Common myeloid progenitor, CD34-positive (primary cell): Measurements from ENCODE around the gene HIPK4.

Experiments
- CTCF ChIA-PET: fragments of 350-600 bp; sonication (Branson Sonifier 250); formaldehyde crosslinking; loops from one replicate; lab custom pipeline; 2021; ENCODE audit warnings: antibody characterized with exemption; lab: Charles Lee
- POLR2A ChIA-PET: fragments of 350-600 bp; sonication (Branson Sonifier 250); formaldehyde crosslinking; loops from one replicate; lab custom pipeline; 2021; ENCODE audit warnings: antibody characterized with exemption; lab: Charles Lee
- DNase-seq, 3 donors: peaks; one replicate each; pipeline versions ENCODE4 v3.0.0 to v3.0.0-alpha.2; 2013
- H3K27ac ChIP-seq, 2 experiments: 1 replicate in 1 of 2; 2 replicates in 1 of 2; pipeline ENCODE4 v1.7.0; 2013; ENCODE audit warnings: inconsistent platforms in 2 of 2, low read length in 2 of 2, mild to moderate bottlenecking in 2 of 2, low read depth in 1 of 2, moderate library complexity in 1 of 2; ENCODE audit not compliant: severe bottlenecking in 2 of 2, insufficient read depth in 1 of 2, poor library complexity in 1 of 2
- H3K27me3 ChIP-seq, 5 experiments: replicated peaks in 2 of 5; 1 replicate in 3 of 5; 2 replicates in 2 of 5; pipeline versions ENCODE4 v1.6.1 to v1.7.0; 2013; ENCODE audit warnings: low read length in 4 of 5, mild to moderate bottlenecking in 2 of 5, moderate library complexity in 2 of 5, inconsistent platforms in 1 of 5; ENCODE audit not compliant: insufficient read depth in 5 of 5, control insufficient read depth in 4 of 5
- H3K36me3 ChIP-seq, 4 experiments: 1 replicate in 2 of 4; 2 replicates in 2 of 4; pipeline versions ENCODE4 v1.6.1 to v1.7.0; 2013; ENCODE audit warnings: low read length in 3 of 4, control low read depth in 1 of 4, mild to moderate bottlenecking in 1 of 4; ENCODE audit not compliant: control insufficient read depth in 4 of 4, insufficient read depth in 4 of 4
- H3K4me1 ChIP-seq, 4 experiments: 1 replicate in 3 of 4; 2 replicates in 1 of 4; pipeline versions ENCODE4 v1.6.1 to v1.7.1; 2013; ENCODE audit warnings: low read length in 3 of 4, mild to moderate bottlenecking in 3 of 4, control low read depth in 1 of 4, inconsistent platforms in 1 of 4, moderate library complexity in 1 of 4; ENCODE audit not compliant: control insufficient read depth in 4 of 4, insufficient read depth in 4 of 4; ENCODE audit errors: control extremely low read depth in 1 of 4
- H3K4me3 ChIP-seq, 7 experiments: 1 replicate in 4 of 7; 2 replicates in 3 of 7; pipeline versions ENCODE4 v1.5.1 to v1.7.0; 2013; ENCODE audit warnings: mild to moderate bottlenecking in 7 of 7, low read length in 6 of 7, moderate library complexity in 6 of 7, inconsistent platforms in 2 of 7, low read depth in 2 of 7, control low read depth in 1 of 7; ENCODE audit not compliant: insufficient read depth in 4 of 7, control insufficient read depth in 1 of 7; ENCODE audit errors: extremely low read depth in 1 of 7
- H3K9me3 ChIP-seq, 5 experiments: 1 replicate in 4 of 5; 2 replicates in 1 of 5; pipeline versions ENCODE4 v1.6.1 to v1.7.1; 2013; ENCODE audit warnings: low read length in 4 of 5, mild to moderate bottlenecking in 2 of 5, inconsistent platforms in 1 of 5, low read depth in 1 of 5, moderate library complexity in 1 of 5; ENCODE audit not compliant: control insufficient read depth in 4 of 5, insufficient read depth in 2 of 5; ENCODE audit errors: control extremely low read depth in 1 of 5
- WGBS: methylation state at CpG from one replicate; pipeline ENCODE4 v1.1.5; 2013; ENCODE audit not compliant: insufficient coverage; 5-methylcytosine and 5-hydroxymethylcytosine counted together

Gene HIPK4

GRCh38 chr19:40421993-40422747 is 32.2 kb upstream of the HIPK4 start:
- H3K27ac ChIP-seq: peak overlapping the region in 1 of 2 experiments; percentile 87
- ChIA-PET POLR2A (interaction anchor here (1.1 kb wide), 1 partner anchor 328 kb away, joined by 4 read pairs; the partner anchor contains the start of gene ACTMAP), CTCF (interaction anchor here (1.0 to 2.1 kb wide), 3 partner anchors 17 to 22 kb away, joined by 4 to 14 read pairs (median 6); partner anchors contain the start of gene SERTAD3)
- no peaks in the 10 kb centered on the region for H3K27me3 ChIP-seq
- H3K36me3 ChIP-seq: peaks cover 0 to 11% (median 8%) of the 10 kb centered on the region in 4 experiments
- WGBS: 95% methylated on average over 13 of the region's 16 CpGs
- no peak overlapping the region for H3K4me3 ChIP-seq
- H3K9me3 ChIP-seq: no peaks in the 10 kb centered on the region
- DNase-seq: no peak
- peaks cover 4 to 58% (median 47%) of the 10 kb centered on the region in 4 experiments for H3K4me1 ChIP-seq

- CTCF ChIA-PET: interaction anchor here (0.9 to 2.1 kb wide), 11 partner anchors 9 to 182 kb away, joined by 3 to 14 read pairs (median 6); partner anchors contain the start of gene BLVRB
- Histone ChIP-seq H3K27ac (peak overlapping the region; percentile 66 to 87), H3K36me3 (peaks cover 0 to 11% (median 8%) of the 10 kb centered on the region in 4 experiments), H3K4me1 (peaks cover 10 to 65% (median 53%) of the 10 kb centered on the region in 4 experiments), H3K4me3 (peak overlapping the region; percentile 73 to 84 (median 78)), H3K27me3 (no peaks in the 10 kb centered on the region), H3K9me3 (no peaks in the 10 kb centered on the region)
- POLR2A ChIA-PET: interaction anchor here (0.6 to 1.5 kb wide), 7 partner anchors 11 to 329 kb away, joined by 3 to 6 read pairs (median 4); partner anchors contain the start of gene ACTMAP
- peak; percentile 73 to 80 (median 78) for DNase-seq
- WGBS: 2% methylated on average over 54 of the region's 56 CpGs
Measured at GRCh38 chr19:40420766-40421765, 31.1 kb upstream of the HIPK4 start.

- CTCF ChIA-PET: interaction anchor here (0.9 to 2.1 kb wide), 12 partner anchors 9 to 182 kb away, joined by 3 to 14 read pairs (median 6); partner anchors contain the start of gene BLVRB
- Histone ChIP-seq H3K36me3 (peaks cover 0 to 11% (median 8%) of the 10 kb centered on the region in 4 experiments), H3K27ac (peak overlapping the region in 1 of 2 experiments; percentile 87), H3K9me3 (no peaks in the 10 kb centered on the region), H3K4me3 (peak overlapping the region in 6 of 7 experiments; percentile 73 to 84 (median 80)), H3K4me1 (peaks cover 10 to 70% (median 58%) of the 10 kb centered on the region in 4 experiments), H3K27me3 (no peaks in the 10 kb centered on the region)
- 58% methylated on average over 11 of the region's 14 CpGs for WGBS
- POLR2A ChIA-PET: interaction anchor here (0.6 to 1.5 kb wide), 5 partner anchors 13 to 55 kb away, joined by 3 to 6 read pairs (median 5); no protein-coding TSS in a partner anchor
- DNase-seq: no peak
Measured at GRCh38 chr19:40420451-40420765, 30.4 kb upstream of the HIPK4 start.

GRCh38 chr19:40419780-40420179 is 29.8 kb upstream of the HIPK4 start:
- H3K27ac ChIP-seq: no peak overlapping the region
- CTCF ChIA-PET: interaction anchor here (1.0 to 2.1 kb wide), 8 partner anchors 9 to 183 kb away, joined by 3 to 14 read pairs (median 6); no protein-coding TSS in a partner anchor

GRCh38 chr19:40419066-40419612 is 29.2 kb upstream of the HIPK4 start:
- H3K4me1 ChIP-seq: peaks cover 5 to 70% (median 59%) of the 10 kb centered on the region in 4 experiments
- peak in 1 of 3 donors; percentile 33 for DNase-seq
- ChIA-PET CTCF (interaction anchor here (1.2 to 1.6 kb wide), 2 partner anchors 10 to 34 kb away, joined by 3 to 8 read pairs; no protein-coding TSS in a partner anchor), POLR2A (no interaction called here)
- no peak overlapping the region for H3K4me3 ChIP-seq
- peaks cover 0 to 11% (median 8%) of the 10 kb centered on the region in 4 experiments for H3K36me3 ChIP-seq
- no peaks in the 10 kb centered on the region for H3K27me3 ChIP-seq
- WGBS: 93% methylated on average over 3 of the region's 5 CpGs
- H3K27ac ChIP-seq: no peak overlapping the region
- H3K9me3 ChIP-seq: no peaks in the 10 kb centered on the region

More at GRCh38 chr19:40419780-40420179, 29.8 kb upstream of the HIPK4 start:
- WGBS: 94% methylated on average over 4 of the region's 5 CpGs
- POLR2A ChIA-PET: no interaction called here
- DNase-seq: no peak
- H3K36me3 ChIP-seq: peaks cover 0 to 11% (median 8%) of the 10 kb centered on the region in 4 experiments
- no peaks in the 10 kb centered on the region for H3K9me3 ChIP-seq
- H3K4me3 ChIP-seq: no peak overlapping the region
- no peaks in the 10 kb centered on the region for H3K27me3 ChIP-seq
- H3K4me1 ChIP-seq: peaks cover 10 to 69% (median 60%) of the 10 kb centered on the region in 4 experiments

- CTCF ChIA-PET: interaction anchor here (1.5 to 1.6 kb wide), 2 partner anchors 9 kb away, joined by 4 to 8 read pairs; no protein-coding TSS in a partner anchor
- Histone ChIP-seq H3K4me1 (peaks cover 5 to 79% (median 70%) of the 10 kb centered on the region in 4 experiments), H3K27me3 (no peaks in the 10 kb centered on the region), H3K36me3 (peaks cover 0 to 9% (median 5%) of the 10 kb centered on the region in 4 experiments), H3K27ac (peak overlapping the region in 1 of 2 experiments; percentile 81), H3K9me3 (no peaks in the 10 kb centered on the region), H3K4me3 (no peak overlapping the region)
- 85% methylated on average over 2 of the region's 3 CpGs for WGBS
- POLR2A ChIA-PET: interaction anchor here (1.4 to 2.1 kb wide), 2 partner anchors 8 to 11 kb away, joined by 4 read pairs; partner anchors contain the start of gene SERTAD1
- no peak for DNase-seq
Measured at GRCh38 chr19:40418040-40418439, 28.1 kb upstream of the HIPK4 start.
